Measurements from ENCODE around the gene SKOR1.

Gene SKOR1

DNA sequence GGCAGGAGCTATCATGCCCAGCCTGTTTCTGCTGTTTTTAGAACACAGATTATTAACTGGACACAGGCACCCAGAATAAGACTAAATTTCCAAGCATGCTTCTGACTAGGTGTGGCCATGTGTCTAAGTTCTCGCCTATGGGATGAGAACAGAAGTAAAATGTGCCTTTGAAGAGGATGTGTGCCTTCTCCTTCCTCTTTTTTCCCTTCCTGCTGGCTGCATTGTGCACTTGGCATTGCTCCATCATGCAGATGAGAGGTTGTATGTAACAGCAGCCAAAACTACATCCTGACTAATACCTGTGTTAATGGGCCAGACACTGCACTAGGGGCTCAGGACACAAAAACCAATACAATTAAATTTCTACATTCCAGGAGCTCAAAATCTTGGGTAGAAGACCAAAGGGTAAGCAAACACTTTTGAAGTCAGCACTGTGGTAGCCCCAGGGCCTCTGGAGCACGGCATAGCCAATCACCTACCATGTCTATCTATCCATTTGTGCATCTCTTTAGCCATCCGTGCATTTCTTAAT, 55.4 kb downstream of the SKOR1 start:
- no peak overlapping the region for H3K4me3 ChIP-seq (ENCODE audit: low read depth, low read length)
- peaks cover 26% of the 10 kb centered on the region for H3K4me1 ChIP-seq (ENCODE audit: control insufficient read depth, insufficient read depth, low read length)
- no peaks in the 10 kb centered on the region for H3K9me3 ChIP-seq (ENCODE audit: control insufficient read depth, insufficient read depth, low read depth, low read length)
- H3K9ac ChIP-seq (ENCODE audit: low read length) = no peak overlapping the region
- H3K27ac ChIP-seq (ENCODE audit: low read depth, low read length) = no peak overlapping the region
- H3K27me3 ChIP-seq (ENCODE audit: control insufficient read depth, insufficient read depth, low read length) = peaks cover 5% of the 10 kb centered on the region
- H3K36me3 ChIP-seq (ENCODE audit: control insufficient read depth, insufficient read depth, low read length) = no peaks in the 10 kb centered on the region

DNA sequence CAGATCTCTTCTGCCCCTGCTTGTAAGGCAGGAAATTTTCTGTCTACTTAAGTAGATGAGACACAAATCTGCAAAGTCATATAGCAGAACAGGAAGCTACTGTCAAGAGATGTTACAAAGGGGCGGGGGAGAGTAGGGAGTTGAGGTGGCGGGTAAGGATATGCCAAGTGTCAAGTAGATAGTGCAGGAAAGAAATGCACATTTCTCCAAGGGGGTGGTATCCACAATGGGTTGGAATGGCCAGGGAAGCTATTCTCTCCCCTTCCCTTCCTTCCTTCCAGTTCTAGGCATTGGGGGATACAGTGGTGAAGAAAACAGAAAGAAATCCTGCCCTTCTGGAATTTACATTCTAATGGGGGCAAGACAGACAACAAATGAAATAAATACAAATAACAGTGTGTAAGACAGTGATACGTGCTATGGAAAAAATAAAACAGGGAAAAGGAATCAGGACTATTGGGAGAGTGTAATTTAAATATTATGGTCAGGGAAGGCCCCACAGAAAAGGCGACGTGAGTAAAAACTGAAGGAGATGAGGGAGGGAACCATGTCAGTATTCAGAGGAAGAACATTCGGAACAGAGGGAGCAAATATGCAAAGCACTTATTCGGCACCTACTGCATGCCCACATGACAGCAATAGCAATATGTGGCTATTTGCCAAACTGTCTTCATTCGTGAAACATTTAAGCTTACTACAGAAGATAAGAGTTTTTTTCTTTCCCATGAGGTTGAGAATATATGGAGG, 57.4 kb downstream of the SKOR1 start:
- H3K27ac ChIP-seq (ENCODE audit: low read depth, low read length) = no peak overlapping the region
- no peak overlapping the region for H3K4me3 ChIP-seq (ENCODE audit: low read depth, low read length)
- no peaks in the 10 kb centered on the region for H3K36me3 ChIP-seq (ENCODE audit: control insufficient read depth, insufficient read depth, low read length)
- H3K9me3 ChIP-seq (ENCODE audit: control insufficient read depth, insufficient read depth, low read depth, low read length) = no peaks in the 10 kb centered on the region
- no peak overlapping the region for H3K9ac ChIP-seq (ENCODE audit: low read length)
- H3K4me1 ChIP-seq (ENCODE audit: control insufficient read depth, insufficient read depth, low read length) = peaks cover 26% of the 10 kb centered on the region
- peaks cover 5% of the 10 kb centered on the region for H3K27me3 ChIP-seq (ENCODE audit: control insufficient read depth, insufficient read depth, low read length)

DNA sequence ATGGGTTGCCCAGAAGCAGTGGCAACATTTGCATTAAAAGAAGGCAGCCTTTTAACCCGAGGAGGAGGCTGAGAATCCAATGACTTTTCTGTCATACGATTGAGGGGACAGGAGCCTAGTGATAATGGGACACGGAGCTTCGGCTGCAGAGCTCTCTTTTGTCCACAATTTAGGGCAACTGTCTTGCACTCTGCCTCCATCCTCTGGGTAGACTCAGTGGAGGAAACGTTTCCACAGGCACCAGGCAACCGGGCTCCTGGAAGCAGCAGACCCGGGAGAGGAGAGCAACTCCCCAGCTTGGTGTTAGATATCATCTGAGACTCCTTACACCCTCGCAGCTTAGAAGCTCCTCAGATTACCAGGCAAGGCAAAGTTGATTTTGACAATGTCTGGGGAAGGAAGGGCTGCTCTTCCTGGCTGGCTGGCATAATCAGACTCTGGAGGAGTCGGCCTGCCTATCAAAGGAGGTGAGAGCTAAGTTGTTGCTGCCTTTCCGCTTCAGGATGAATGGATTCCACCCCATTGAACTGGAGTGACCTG, 58.0 kb downstream of the SKOR1 start:
- Histone ChIP-seq H3K27ac (ENCODE audit: low read depth, low read length) (no peak overlapping the region), H3K36me3 (ENCODE audit: control insufficient read depth, insufficient read depth, low read length) (no peaks in the 10 kb centered on the region), H3K27me3 (ENCODE audit: control insufficient read depth, insufficient read depth, low read length) (peaks cover 5% of the 10 kb centered on the region), H3K4me3 (ENCODE audit: low read depth, low read length) (no peak overlapping the region), H3K4me1 (ENCODE audit: control insufficient read depth, insufficient read depth, low read length) (peaks cover 26% of the 10 kb centered on the region), H3K9ac (ENCODE audit: low read length) (no peak overlapping the region), H3K9me3 (ENCODE audit: control insufficient read depth, insufficient read depth, low read depth, low read length) (no peaks in the 10 kb centered on the region)

DNA sequence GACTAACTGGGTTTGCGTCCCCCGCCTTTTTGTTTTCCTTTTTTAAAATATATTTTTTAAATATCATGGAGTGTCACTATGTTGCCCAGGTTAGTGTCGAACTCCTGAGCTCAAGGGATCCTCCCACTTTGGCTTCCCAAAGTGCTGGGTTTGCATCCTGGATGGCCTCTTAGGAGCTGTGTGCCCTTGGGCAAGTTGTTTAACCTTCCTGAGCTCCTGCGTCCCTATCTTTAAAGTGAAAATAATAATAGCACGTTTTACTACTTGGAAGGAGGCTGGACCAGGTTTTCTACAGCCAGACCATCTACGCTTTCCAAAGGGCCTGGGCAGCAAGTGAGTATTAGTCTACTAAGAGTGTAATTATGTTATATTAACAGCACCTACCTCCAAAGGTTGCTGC, 58.7 kb downstream of the SKOR1 start:
- peaks cover 26% of the 10 kb centered on the region for H3K4me1 ChIP-seq (ENCODE audit: control insufficient read depth, insufficient read depth, low read length)
- H3K36me3 ChIP-seq (ENCODE audit: control insufficient read depth, insufficient read depth, low read length) = no peaks in the 10 kb centered on the region
- no peaks in the 10 kb centered on the region for H3K9me3 ChIP-seq (ENCODE audit: control insufficient read depth, insufficient read depth, low read depth, low read length)
- peak overlapping the region; percentile 56 for H3K4me3 ChIP-seq (ENCODE audit: low read depth, low read length)
- peaks cover 5% of the 10 kb centered on the region for H3K27me3 ChIP-seq (ENCODE audit: control insufficient read depth, insufficient read depth, low read length)
- peak overlapping the region; percentile 32 for H3K9ac ChIP-seq (ENCODE audit: low read length)
- H3K27ac ChIP-seq (ENCODE audit: low read depth, low read length) = peak overlapping the region; percentile 21; the same call in 1 of the 2 replicates
